HEK293 (cell line): ENCODE data around the gene CAND2.

ENCODE experiments used
- CTCF ChIA-PET: fragments of 350-600 bp; formaldehyde crosslinking; extraction: SDS; loops from one replicate; lab custom pipeline; 2021; ENCODE audit warnings: antibody characterized with exemption; lab: Yijun Ruan, JAX
- POLR2A ChIA-PET: fragments of 300-600 bp; formaldehyde crosslinking; extraction: SDS; loops from one replicate; lab custom pipeline; 2020; ENCODE audit warnings: antibody characterized with exemption, inconsistent platforms; lab: Yijun Ruan, JAX
- H3K27ac ChIP-seq: fragments of 200-500 bp; sonication (Bioruptor generic); 2 replicates; pipeline ENCODE4 v1.5.1; 2014; ENCODE audit warnings: low read depth, low read length, control low read depth, inconsistent platforms; ENCODE audit errors: extremely low read depth
- H3K36me3 ChIP-seq, 2 experiments: fragments of 200-500 bp in 1 of 2; sonication (Bioruptor generic) in 1 of 2; 1 replicate in 1 of 2; 2 replicates in 1 of 2; pipeline ENCODE4 v1.5.1; 2014 to 2017; ENCODE audit warnings: inconsistent platforms in 2 of 2, low read length in 2 of 2; ENCODE audit not compliant: control insufficient read depth in 2 of 2, insufficient read depth in 1 of 2
- H3K4me1 ChIP-seq: fragments of 200-500 bp; sonication (Bioruptor generic); 2 replicates; pipeline ENCODE4 v1.5.1; 2014; ENCODE audit warnings: mild to moderate bottlenecking, low read length, inconsistent platforms; ENCODE audit not compliant: control insufficient read depth, insufficient read depth
- H3K4me3 ChIP-seq: 2 replicates; pipeline ENCODE4 v1.5.1; 2011; ENCODE audit warnings: low read depth, mild to moderate bottlenecking, control low read depth, low read length, moderate library complexity
- H3K9me3 ChIP-seq: fragments of 200-500 bp; sonication (Bioruptor generic); 2 replicates; pipeline ENCODE4 v1.5.1; 2014; ENCODE audit warnings: low read depth, low read length, inconsistent platforms; ENCODE audit not compliant: control insufficient read depth, insufficient read depth
- GLIS1 ChIP-seq: fragments of 450-650 bp; formaldehyde crosslinking; IDR thresholded peaks from 2 replicates; pipeline ENCODE4 v1.5.1; 2016; ENCODE audit warnings: missing biosample characterization, missing genetic modification characterization
- HOXC10 ChIP-seq: sonication (generic); formaldehyde crosslinking; IDR thresholded peaks from 2 replicates; pipeline ENCODE4 v1.8.1; 2023; ENCODE audit warnings: mild to moderate bottlenecking, missing genetic modification reagents
- KLF17 ChIP-seq: fragments of 450-650 bp; formaldehyde crosslinking; IDR thresholded peaks from 2 replicates; pipeline ENCODE4 v1.5.1; 2016; ENCODE audit warnings: missing biosample characterization, missing genetic modification characterization
- KLF8 ChIP-seq: fragments of 450-650 bp; formaldehyde crosslinking; IDR thresholded peaks from 2 replicates; pipeline ENCODE4 v1.5.1; 2016; ENCODE audit warnings: missing biosample characterization, missing genetic modification characterization
- PRDM10 ChIP-seq: fragments of 450-650 bp; formaldehyde crosslinking; IDR thresholded peaks from 2 replicates; pipeline ENCODE4 v1.5.1; 2016; ENCODE audit warnings: missing biosample characterization, missing genetic modification characterization
- PRDM2 ChIP-seq: fragments of 450-650 bp; formaldehyde crosslinking; IDR thresholded peaks from 2 replicates; pipeline ENCODE4 v1.5.1; 2016; ENCODE audit warnings: missing biosample characterization, missing genetic modification characterization, borderline replicate concordance
- PRDM4 ChIP-seq: fragments of 450-650 bp; formaldehyde crosslinking; IDR thresholded peaks from 2 replicates; pipeline ENCODE4 v1.5.1; 2017; ENCODE audit warnings: missing biosample characterization, missing genetic modification characterization
- RBAK ChIP-seq: fragments of 450-650 bp; formaldehyde crosslinking; IDR thresholded peaks from 2 replicates; pipeline ENCODE4 v1.5.1; 2016; ENCODE audit warnings: missing biosample characterization, missing genetic modification characterization
- ZNF114 ChIP-seq: fragments of 450-650 bp; formaldehyde crosslinking; IDR thresholded peaks from 2 replicates; pipeline ENCODE4 v1.5.0; 2017; ENCODE audit warnings: missing biosample characterization, missing genetic modification characterization
- ZNF133 ChIP-seq: fragments of 450-650 bp; formaldehyde crosslinking; IDR thresholded peaks from 2 replicates; pipeline ENCODE4 v1.5.1; 2016; ENCODE audit warnings: missing biosample characterization, missing genetic modification characterization
- ZNF175 ChIP-seq: fragments of 450-650 bp; formaldehyde crosslinking; IDR thresholded peaks from 2 replicates; pipeline ENCODE4 v1.5.1; 2016; ENCODE audit warnings: missing biosample characterization, missing genetic modification characterization
- ZNF18 ChIP-seq: fragments of 450-650 bp; formaldehyde crosslinking; IDR thresholded peaks from 2 replicates; pipeline ENCODE4 v1.5.1; 2016; ENCODE audit warnings: missing biosample characterization, missing genetic modification characterization
- ZNF37A ChIP-seq: fragments of 450-650 bp; IDR thresholded peaks from 2 replicates; pipeline ENCODE4 v1.5.1; 2018; ENCODE audit warnings: missing biosample characterization, missing genetic modification characterization
- ZNF473 ChIP-seq: fragments of 450-650 bp; formaldehyde crosslinking; IDR thresholded peaks from 2 replicates; pipeline ENCODE4 v1.5.1; 2017; ENCODE audit warnings: missing biosample characterization, missing genetic modification characterization
- ZNF510 ChIP-seq: fragments of 450-650 bp; formaldehyde crosslinking; IDR thresholded peaks from 2 replicates; pipeline ENCODE4 v1.5.1; 2018; ENCODE audit warnings: mild to moderate bottlenecking, missing genetic modification characterization, missing biosample characterization; ENCODE audit not compliant: insufficient replicate concordance
- ZNF600 ChIP-seq: fragments of 450-650 bp; formaldehyde crosslinking; IDR thresholded peaks from 2 replicates; pipeline ENCODE4 v1.5.1; 2016; ENCODE audit warnings: missing biosample characterization, missing genetic modification characterization
- ZNF624 ChIP-seq: fragments of 450-650 bp; formaldehyde crosslinking; IDR thresholded peaks from 2 replicates; pipeline ENCODE4 v1.5.1; 2017; ENCODE audit warnings: missing biosample characterization, missing genetic modification characterization
- ZNF639 ChIP-seq: fragments of 450-650 bp; formaldehyde crosslinking; IDR thresholded peaks from 2 replicates; pipeline ENCODE4 v1.5.1; 2016; ENCODE audit warnings: missing biosample characterization, missing genetic modification characterization
- ZNF654 ChIP-seq: fragments of 450-650 bp; formaldehyde crosslinking; IDR thresholded peaks from 2 replicates; pipeline ENCODE4 v1.5.1; 2016; ENCODE audit warnings: low read depth, missing biosample characterization, missing genetic modification characterization
- ZSCAN23 ChIP-seq: fragments of 450-650 bp; formaldehyde crosslinking; IDR thresholded peaks from 2 replicates; pipeline ENCODE4 v1.5.1; 2016; ENCODE audit warnings: missing biosample characterization, missing genetic modification characterization

CAND2 gene

GRCh38 chr3:12829886-12830784 lies 33.7 kb downstream of the CAND2 start:
- Histone ChIP-seq H3K4me3 (no peak overlapping the region), H3K27ac (no peak overlapping the region), H3K4me1 (no peaks in the 10 kb centered on the region), H3K36me3 (peaks cover 23 to 82% of the 10 kb centered on the region in 2 experiments), H3K9me3 (no peaks in the 10 kb centered on the region)
- ChIA-PET POLR2A (interaction anchor here (1.8 kb wide), 1 partner anchor 11 kb away, joined by 13 read pairs; the partner anchor contains the start of gene RPL32), CTCF (interaction anchor here (0.5 to 2.1 kb wide), 8 partner anchors 11 to 192 kb away, joined by 3 to 9 read pairs (median 4); partner anchors contain the start of genes CAND2 and RPL32)
- TF ChIP-seq ZNF175 (tag by site-specific recombination) = no peak
- TF ChIP-seq ZNF133 = peak; percentile 91
- TF ChIP-seq PRDM2 (tag by site-specific recombination) = no peak
- TF ChIP-seq HOXC10 (CRISPR knock-in tag) = no peak
- no peak for TF ChIP-seq ZNF624 (tag by site-specific recombination)
- TF ChIP-seq PRDM4 (tag by site-specific recombination) = no peak
- TF ChIP-seq KLF8 (tag by site-specific recombination) = no peak
- no peak for TF ChIP-seq ZNF18
- no peak for TF ChIP-seq ZNF639 (tag by site-specific recombination)
- peak; percentile 65; the same call in 1 of the 2 replicates for TF ChIP-seq ZNF600 (tag by site-specific recombination)
- no peak for TF ChIP-seq KLF17 (tag by site-specific recombination)
- 0 out of 2 replicates have a peak, but pooled peaks have one; percentile 4 for TF ChIP-seq ZNF654
- TF ChIP-seq ZNF114 (tag by site-specific recombination) = no peak
- TF ChIP-seq ZNF473 (tag by site-specific recombination) = no peak
- peak; percentile 53; the same call in 1 of the 2 replicates for TF ChIP-seq PRDM10 (tag by site-specific recombination)
- TF ChIP-seq ZNF37A (tag by site-specific recombination) = no peak
- no peak for TF ChIP-seq ZSCAN23 (tag by site-specific recombination)
- no peak for TF ChIP-seq GLIS1
- no peak for TF ChIP-seq ZNF510 (tag by site-specific recombination)
- no peak for TF ChIP-seq RBAK
